Stimulated activated CD4-positive, alpha-beta T cell treated with anti-CD3 and anti-CD28 coated beads, Interleukin-4, amount 100 ng/mL, for 48 hours (primary cell): Measurements from ENCODE around the gene BATF2.

ENCODE experiments used
- DNase-seq, 2 donors: peaks; one replicate each; pipeline ENCODE4 v3.0.0-alpha.2; 2020; ENCODE audit warnings: low read depth in 2 of 2

Gene BATF2

GRCh38 chr11:64969209-64969608, 27.6 kb downstream of the BATF2 start:
- no peak for DNase-seq

GRCh38 chr11:64967375-64967774, 29.4 kb downstream of the BATF2 start:
- DNase-seq: no peak

- no peak for DNase-seq
Observed at GRCh38 chr11:64963072-64963631, 33.6 kb downstream of the BATF2 start.

- no peak for DNase-seq
Observed at GRCh38 chr11:64960719-64961118, 36.1 kb downstream of the BATF2 start.

- no peak for DNase-seq
Observed at GRCh38 chr11:64959498-64959897, 37.3 kb downstream of the BATF2 start.

- DNase-seq: no peak
Observed at GRCh38 chr11:64954201-64954600, 42.6 kb downstream of the BATF2 start.

- DNase-seq: no peak
Observed at GRCh38 chr11:64951529-64951928, 45.2 kb downstream of the BATF2 start.

- no peak for DNase-seq
Observed at GRCh38 chr11:64947208-64947814, 49.5 kb downstream of the BATF2 start.
